Measurements from ENCODE around the gene BCKDK. TPM values are rescaled to one million over a fixed set of nuclear protein-coding genes. Genes with fewer than 3 reads are reported as not detected.

BCKDK gene
- total and polyA plus RNA-seq, 2 of the 13 experiments (the other 11 are each of a cell fraction or from before 2014, with no cell fraction given) = 24.9 to 42.6 TPM

- TF ChIP-seq, protein P1, sequence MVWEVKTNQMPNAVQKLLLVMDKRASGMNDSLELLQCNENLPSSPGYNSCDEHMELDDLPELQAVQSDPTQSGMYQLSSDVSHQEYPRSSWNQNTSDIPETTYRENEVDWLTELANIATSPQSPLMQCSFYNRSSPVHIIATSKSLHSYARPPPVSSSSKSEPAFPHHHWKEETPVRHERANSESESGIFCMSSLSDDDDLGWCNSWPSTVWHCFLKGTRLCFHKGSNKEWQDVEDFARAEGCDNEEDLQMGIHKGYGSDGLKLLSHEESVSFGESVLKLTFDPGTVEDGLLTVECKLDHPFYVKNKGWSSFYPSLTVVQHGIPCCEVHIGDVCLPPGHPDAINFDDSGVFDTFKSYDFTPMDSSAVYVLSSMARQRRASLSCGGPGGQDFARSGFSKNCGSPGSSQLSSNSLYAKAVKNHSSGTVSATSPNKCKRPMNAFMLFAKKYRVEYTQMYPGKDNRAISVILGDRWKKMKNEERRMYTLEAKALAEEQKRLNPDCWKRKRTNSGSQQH (CRISPR knock-in tag; IDR thresholded peaks at IDR 0.05; ENCODE audit: low read depth) = peak; percentile 84; the same call in 1 of the 2 replicates
- TF ChIP-seq ONECUT2 (CRISPR knock-in tag; IDR thresholded peaks at IDR 0.05) (no peak), ZNF234 (CRISPR knock-in tag; conservative IDR thresholded peaks at IDR 0.05) (no peak), ZFP91 (CRISPR knock-in tag; IDR thresholded peaks at IDR 0.05; ENCODE audit: borderline replicate concordance) (peak; percentile 86), CTCF (CRISPR knock-in tag; IDR thresholded peaks at IDR 0.05) (no peak; the same call in 1 of the 2 replicates), BHLHE40 (IDR thresholded peaks at IDR 0.05; ENCODE audit: low read length) (no peak), ZNF543 (CRISPR knock-in tag; IDR thresholded peaks at IDR 0.05) (peak; percentile 45), PRPF4 (IDR thresholded peaks at IDR 0.05; ENCODE audit: low read depth, low read length, poor library complexity, severe bottlenecking) (no peak), PAF1 (CRISPR knock-in tag; IDR thresholded peaks at IDR 0.05) (no peak), ZSCAN30 (CRISPR knock-in tag; IDR thresholded peaks at IDR 0.05) (no peak; the same call in 1 of the 2 replicates), ZNF737 (CRISPR knock-in tag; IDR thresholded peaks at IDR 0.05; ENCODE audit: borderline replicate concordance) (no peak), SETDB1 (CRISPR knock-in tag; IDR thresholded peaks at IDR 0.05; ENCODE audit: borderline replicate concordance) (no peak), IKZF4 (CRISPR knock-in tag; IDR thresholded peaks at IDR 0.05; ENCODE audit: borderline replicate concordance, low read depth, not compliant biosample characterization) (peak; percentile 98), ZBTB8A (CRISPR knock-in tag; IDR thresholded peaks at IDR 0.05; ENCODE audit: borderline replicate concordance, low read depth) (no peak), KLF6 (CRISPR knock-in tag; IDR thresholded peaks at IDR 0.05) (peak; percentile 55; the same call in 1 of the 2 replicates), IKZF1 (IDR thresholded peaks at IDR 0.05) (no peak)
- TF ChIP-seq, protein P2, sequence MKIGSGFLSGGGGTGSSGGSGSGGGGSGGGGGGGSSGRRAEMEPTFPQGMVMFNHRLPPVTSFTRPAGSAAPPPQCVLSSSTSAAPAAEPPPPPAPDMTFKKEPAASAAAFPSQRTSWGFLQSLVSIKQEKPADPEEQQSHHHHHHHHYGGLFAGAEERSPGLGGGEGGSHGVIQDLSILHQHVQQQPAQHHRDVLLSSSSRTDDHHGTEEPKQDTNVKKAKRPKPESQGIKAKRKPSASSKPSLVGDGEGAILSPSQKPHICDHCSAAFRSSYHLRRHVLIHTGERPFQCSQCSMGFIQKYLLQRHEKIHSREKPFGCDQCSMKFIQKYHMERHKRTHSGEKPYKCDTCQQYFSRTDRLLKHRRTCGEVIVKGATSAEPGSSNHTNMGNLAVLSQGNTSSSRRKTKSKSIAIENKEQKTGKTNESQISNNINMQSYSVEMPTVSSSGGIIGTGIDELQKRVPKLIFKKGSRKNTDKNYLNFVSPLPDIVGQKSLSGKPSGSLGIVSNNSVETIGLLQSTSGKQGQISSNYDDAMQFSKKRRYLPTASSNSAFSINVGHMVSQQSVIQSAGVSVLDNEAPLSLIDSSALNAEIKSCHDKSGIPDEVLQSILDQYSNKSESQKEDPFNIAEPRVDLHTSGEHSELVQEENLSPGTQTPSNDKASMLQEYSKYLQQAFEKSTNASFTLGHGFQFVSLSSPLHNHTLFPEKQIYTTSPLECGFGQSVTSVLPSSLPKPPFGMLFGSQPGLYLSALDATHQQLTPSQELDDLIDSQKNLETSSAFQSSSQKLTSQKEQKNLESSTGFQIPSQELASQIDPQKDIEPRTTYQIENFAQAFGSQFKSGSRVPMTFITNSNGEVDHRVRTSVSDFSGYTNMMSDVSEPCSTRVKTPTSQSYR (CRISPR knock-in tag; IDR thresholded peaks at IDR 0.05; ENCODE audit: borderline replicate concordance) = no peak; the same call in 1 of the 2 replicates
- TF ChIP-seq, protein P3, sequence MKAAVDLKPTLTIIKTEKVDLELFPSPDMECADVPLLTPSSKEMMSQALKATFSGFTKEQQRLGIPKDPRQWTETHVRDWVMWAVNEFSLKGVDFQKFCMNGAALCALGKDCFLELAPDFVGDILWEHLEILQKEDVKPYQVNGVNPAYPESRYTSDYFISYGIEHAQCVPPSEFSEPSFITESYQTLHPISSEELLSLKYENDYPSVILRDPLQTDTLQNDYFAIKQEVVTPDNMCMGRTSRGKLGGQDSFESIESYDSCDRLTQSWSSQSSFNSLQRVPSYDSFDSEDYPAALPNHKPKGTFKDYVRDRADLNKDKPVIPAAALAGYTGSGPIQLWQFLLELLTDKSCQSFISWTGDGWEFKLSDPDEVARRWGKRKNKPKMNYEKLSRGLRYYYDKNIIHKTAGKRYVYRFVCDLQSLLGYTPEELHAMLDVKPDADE (CRISPR knock-in tag; IDR thresholded peaks at IDR 0.05) = 0 out of 2 replicates have a peak, but pooled peaks have one; percentile 49
- TF ChIP-seq, protein P4, sequence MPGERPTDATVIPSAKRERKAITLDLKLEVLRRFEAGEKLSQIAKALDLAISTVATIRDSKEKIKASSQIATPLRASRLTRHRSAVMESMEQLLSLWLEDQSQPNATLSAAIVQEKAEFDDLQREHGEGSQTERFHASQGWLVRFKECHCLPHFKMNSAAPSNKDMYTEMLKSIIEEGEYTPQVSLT (CRISPR knock-in tag; IDR thresholded peaks at IDR 0.05; ENCODE audit: borderline replicate concordance, low read depth) = no peak; the same call in 1 of the 2 replicates
Observed at GRCh38 chr16:31073970-31074813, 34.0 kb upstream of the BCKDK start, which contains the start of the genes ZNF646 and ZNF668 (continued).
